GM21381 (cell line): Measurements from ENCODE around the gene CCDC154.
"Not testable (repeated sequence)": the region's sequence is repeated elsewhere in the genome, so short reads cannot be mapped to it uniquely, and the experiment has no call there.

Experiments
- ATAC-seq: cut with Tn5 transposase; IDR thresholded peaks from one replicate; pipeline ENCODE4 v1.9.1; 2021; ENCODE audit warnings: mild to moderate bottlenecking, moderate library complexity; ENCODE audit not compliant: unreplicated experiment

The CCDC154 gene

GRCh38 chr16:1474796-1475551 is 30.6 kb upstream of the CCDC154 start, which contains the start of gene CLCN7:
CLCN7 (minus strand) TSS chr16:1475028; CDS start chr16:1474974, 54 bp downstream.
- ATAC-seq, result peak; percentile 88

DNA sequence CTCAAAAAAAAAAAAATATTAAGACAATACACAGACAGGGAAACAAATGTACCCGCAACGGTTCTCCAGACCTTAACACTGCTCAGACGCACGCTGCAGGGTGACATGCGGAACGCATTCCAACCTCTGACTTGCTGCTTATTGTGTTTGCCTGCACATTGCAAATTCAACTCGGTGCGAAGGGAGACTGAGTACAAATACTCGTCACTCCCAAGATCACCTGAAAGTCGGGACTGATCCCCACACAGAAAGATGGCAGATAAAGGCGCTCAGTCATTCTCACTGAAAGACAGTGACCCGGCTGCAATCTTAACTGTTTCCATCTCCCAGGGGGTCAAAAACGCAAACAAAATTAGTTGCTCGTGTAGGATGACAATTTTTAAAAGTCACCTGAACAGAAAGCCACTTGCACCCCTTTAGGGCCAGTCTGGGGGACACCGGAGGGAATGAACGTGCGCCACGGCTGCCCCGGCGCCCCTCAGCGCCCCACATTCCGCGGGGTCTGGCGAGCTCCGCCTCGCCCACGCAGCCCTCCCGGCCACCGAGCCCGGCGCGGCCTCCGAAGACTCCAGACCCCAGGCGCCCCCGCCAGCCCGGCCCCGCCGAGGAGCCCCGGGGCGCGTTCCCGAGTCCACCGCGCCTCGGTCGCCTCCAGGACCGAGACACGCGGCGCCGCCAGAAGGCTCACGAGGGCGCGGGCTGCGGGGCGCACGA is 29.9 kb upstream of the CCDC154 start:
- ATAC-seq, result peak; percentile 16

DNA sequence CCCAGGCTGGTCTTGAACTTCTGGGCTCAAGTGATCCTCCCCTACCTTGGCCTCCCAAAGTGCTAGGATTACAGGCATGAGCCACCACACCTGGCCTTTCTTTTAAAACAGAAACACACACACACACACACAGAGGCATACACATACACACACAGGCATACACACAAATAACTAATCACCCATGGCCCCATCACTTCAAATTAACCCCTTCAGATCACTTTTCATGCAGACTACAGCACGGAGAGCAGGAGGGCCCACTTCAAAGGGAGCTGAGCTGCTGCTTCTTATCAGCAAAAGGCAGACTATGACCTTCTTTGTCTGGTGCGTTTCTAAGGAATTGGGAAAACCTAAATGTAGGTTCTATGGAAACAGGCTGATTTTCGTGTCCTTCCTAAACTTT is 28.6 kb upstream of the CCDC154 start:
- no peak for ATAC-seq

GRCh38 chr16:1471569-1472194 is 27.3 kb upstream of the CCDC154 start:
- ATAC-seq, result no peak

GRCh38 chr16:1470481-1471251 is 26.3 kb upstream of the CCDC154 start:
- no peak for ATAC-seq

- no peak for ATAC-seq
Measured at GRCh38 chr16:1469693-1470201, 25.4 kb upstream of the CCDC154 start.

DNA sequence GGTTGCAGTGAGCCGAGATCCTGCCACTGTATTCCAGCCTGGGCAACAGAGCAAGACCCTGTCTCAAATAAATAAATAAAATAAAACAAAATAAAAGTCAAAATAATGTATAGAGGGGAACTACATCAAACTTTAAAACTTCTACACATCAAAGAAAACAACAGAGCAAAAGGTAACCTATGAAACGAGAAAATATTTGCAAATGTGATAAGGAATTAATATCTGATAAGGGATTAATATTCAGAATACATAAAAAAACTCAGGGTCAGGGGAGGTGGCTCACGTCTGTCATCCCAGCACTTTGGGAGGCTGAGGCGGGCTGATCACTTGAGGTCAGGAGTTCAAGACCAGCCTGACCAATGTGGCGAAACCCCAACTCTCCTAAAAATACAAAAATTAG is 24.8 kb upstream of the CCDC154 start:
- not testable (repeated sequence) for ATAC-seq

- ATAC-seq, result no peak
Measured at GRCh38 chr16:1468426-1468810, 24.1 kb upstream of the CCDC154 start.

- ATAC-seq, result no peak
Measured at GRCh38 chr16:1466968-1467521, 22.7 kb upstream of the CCDC154 start.

- ATAC-seq, result no peak
Measured at GRCh38 chr16:1466054-1466453, 21.7 kb upstream of the CCDC154 start.

DNA sequence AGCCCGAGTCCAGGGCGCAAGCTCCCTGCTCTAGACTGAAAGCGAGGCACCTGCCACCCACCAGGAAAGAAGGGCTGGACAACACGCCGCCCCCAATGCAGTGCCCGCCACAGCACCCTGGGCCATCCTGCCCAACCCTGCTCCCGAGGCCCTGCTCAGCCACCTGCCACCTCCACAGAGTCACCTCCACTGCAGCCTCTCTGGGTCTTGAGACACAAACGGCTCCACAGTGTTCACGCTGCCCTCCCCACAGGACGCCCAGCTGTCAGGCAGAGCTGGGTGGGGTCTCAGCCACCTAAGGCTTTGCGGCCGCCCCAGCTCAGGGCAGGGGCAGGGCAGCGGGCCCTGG is 21.2 kb upstream of the CCDC154 start:
- no peak for ATAC-seq

- ATAC-seq, result no peak
Measured at GRCh38 chr16:1464894-1465566, 20.7 kb upstream of the CCDC154 start.

DNA sequence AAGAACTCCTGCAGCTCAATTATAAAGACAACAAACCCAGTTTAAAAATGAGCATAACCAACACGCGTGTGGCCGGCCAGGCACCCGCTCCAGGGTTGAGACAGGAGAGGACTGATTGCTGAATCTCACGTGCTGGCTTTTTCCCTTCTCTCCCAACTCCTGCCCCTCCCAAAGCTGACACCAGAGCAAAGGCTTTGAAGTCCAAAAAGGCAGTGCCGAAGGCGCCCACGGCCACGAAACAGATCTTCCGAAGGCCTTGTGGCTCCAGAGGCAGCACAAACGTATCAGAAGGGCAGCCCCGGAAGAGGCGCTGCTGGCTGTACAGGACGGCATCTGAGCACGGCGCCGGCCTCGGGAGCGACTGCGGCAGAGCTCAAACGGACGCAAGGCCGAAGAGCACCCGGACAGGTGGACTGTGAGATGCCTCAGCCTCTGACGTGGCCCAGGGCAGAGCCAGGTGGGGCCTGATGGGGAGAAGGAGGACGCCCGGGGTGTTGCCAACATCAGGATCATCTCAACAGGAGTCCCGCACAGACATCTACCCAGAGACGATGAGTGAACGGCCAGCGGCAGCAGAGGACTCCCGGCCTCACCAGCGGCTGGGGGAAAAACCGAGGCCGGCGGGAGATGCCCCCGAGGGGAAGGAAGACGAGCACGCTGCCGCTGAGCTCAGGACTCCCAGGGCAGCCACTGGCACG is 20.0 kb upstream of the CCDC154 start:
- no peak for ATAC-seq

GRCh38 chr16:1461146-1461545 is 16.8 kb upstream of the CCDC154 start:
- ATAC-seq, result no peak

DNA sequence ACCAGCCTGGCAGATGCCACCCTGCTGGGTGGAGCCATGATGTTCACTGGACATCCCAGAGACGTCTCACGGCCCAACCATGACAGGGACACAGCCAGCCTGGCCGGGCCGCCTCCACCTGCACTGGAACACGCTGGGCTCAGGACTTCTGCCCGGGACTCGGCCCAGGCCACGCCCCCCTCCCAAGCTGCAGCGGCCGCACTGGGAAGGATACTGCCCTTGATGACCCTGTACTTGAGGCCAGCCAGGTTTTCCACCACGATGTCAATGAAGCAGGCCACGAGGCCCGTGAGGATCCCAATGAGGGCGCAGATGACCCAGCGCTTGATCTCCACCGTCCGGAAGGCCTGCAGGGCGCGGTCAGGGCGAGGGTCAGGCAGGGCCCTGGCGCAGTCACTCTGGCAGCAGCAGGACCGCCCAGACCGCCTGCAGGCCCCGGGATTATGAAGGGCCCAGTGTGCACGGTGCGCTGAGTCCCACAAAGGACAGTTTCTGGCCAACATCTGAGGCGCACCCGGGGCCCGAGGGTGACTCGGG is 16.3 kb upstream of the CCDC154 start:
- ATAC-seq, result no peak

GRCh38 chr16:1459967-1460366 is 15.6 kb upstream of the CCDC154 start:
- ATAC-seq, result no peak

DNA sequence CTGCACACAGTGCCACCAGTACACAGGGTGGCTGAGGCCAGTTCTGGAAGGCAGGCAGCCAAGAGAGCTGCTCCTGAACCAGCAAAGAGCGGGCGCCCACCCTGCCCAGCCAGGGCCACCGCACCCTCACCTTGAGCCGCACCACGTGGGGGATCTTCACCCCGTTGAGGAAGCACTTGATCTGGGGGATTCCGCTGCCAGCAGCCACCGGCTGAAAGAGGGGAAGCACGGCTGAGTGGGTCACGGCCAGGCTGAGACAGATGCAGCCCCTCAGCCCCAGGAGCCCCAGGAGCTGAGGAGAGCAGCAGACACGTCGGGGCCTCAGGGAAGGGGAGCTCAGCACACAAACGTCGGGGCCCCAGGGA is 14.6 kb upstream of the CCDC154 start:
- ATAC-seq, result no peak

DNA sequence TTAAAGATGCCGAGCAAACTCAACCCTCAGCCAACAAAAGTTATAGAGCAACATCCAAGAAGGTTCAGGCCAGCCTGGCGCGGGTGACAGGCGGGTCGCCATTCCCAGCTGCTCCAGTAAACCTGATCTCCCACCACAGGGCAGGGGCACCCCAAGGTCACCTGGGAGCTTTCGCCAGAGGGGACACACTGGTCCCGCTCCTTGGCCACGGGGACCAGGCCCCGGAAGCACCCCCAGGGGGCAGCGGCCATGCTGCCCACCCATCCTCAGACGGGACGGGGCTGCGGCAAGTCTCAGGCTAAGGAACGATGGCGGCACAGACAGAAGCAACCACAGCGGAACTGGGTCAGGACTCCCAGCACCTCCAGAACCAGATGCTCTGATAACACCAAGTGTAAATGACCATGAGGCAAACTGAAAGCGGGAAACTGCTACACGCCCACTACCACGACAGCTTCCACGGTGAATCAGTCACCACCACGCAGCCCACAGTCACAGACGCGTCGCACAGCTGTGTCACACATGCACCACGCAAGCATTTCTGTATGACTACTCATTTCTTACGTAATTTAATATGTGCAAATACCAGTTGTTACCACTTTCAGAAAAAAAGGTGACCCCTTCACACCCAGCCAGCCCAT is 14.1 kb upstream of the CCDC154 start:
- no peak for ATAC-seq
